ENCODE measurements around the gene ANO7. TPM values are rescaled to one million over a fixed set of nuclear protein-coding genes. Genes with fewer than 3 reads are reported as not detected.

Gene ANO7
- total and polyA plus RNA-seq, 2 of the 8 experiments (the other 6 are each of a cell fraction or from before 2014, with no cell fraction given): 3.2 to 6.9 TPM

- Histone ChIP-seq H4K8ac (ENCODE audit: extremely low read depth, insufficient read depth, low read length) (no peak overlapping the region), H2AK5ac (ENCODE audit: low read depth, low read length) (no peak overlapping the region), H3K9me3 (ENCODE audit: insufficient read depth in 2 of 2, low read depth in 1 of 2, low read length in 1 of 2) (no peaks in the 10 kb centered on the region), H3K23me2 (ENCODE audit: low read depth, low read length) (no peaks in the 10 kb centered on the region), H2BK5ac (ENCODE audit: low read depth, low read length) (no peak overlapping the region), H4K20me1 (replicated peaks in 1 of 2; ENCODE audit: control insufficient read depth in 1 of 2, insufficient read depth in 2 of 2, low read length in 2 of 2) (peaks cover 0 to 3% of the 10 kb centered on the region in 2 experiments), H2AFZ (ENCODE audit: low read length) (no peak overlapping the region), H3K4ac (replicated peaks; ENCODE audit: insufficient read length, low read depth, low read length) (no peak overlapping the region), H2BK20ac (ENCODE audit: low read length) (no peak overlapping the region), H3K27ac (ENCODE audit: low read depth, low read length) (no peak overlapping the region), H3K18ac (ENCODE audit: extremely low read depth, low read length) (no peak overlapping the region), H3K36me3 (ENCODE audit: control insufficient read depth in 2 of 4, insufficient read depth in 4 of 4, low read length in 3 of 4) (no peaks in the 10 kb centered on the region), H3K23ac (ENCODE audit: insufficient read length) (no peak overlapping the region), H3K4me2 (ENCODE audit: insufficient read depth in 1 of 2, low read depth in 2 of 2, low read length in 2 of 2) (no peak overlapping the region), H3K4me3 (ENCODE audit: extremely low read depth in 1 of 4, insufficient read depth in 2 of 4, low read depth in 3 of 4, low read length in 4 of 4) (no peak overlapping the region), H2BK12ac (ENCODE audit: low read depth, low read length) (no peak overlapping the region), H4K91ac (replicated peaks; ENCODE audit: insufficient read length, low read length) (no peak overlapping the region), H3K56ac (replicated peaks; ENCODE audit: insufficient read length, low read depth, low read length) (no peak overlapping the region), H3K9ac (replicated peaks in 1 of 4; ENCODE audit: extremely low read depth in 1 of 4, low read depth in 3 of 4, low read length in 3 of 4) (no peak overlapping the region), H2BK120ac (replicated peaks; ENCODE audit: low read depth, low read length) (no peak overlapping the region), H3K14ac (ENCODE audit: insufficient read length) (no peak overlapping the region), H2BK15ac (ENCODE audit: low read length) (no peak overlapping the region), H3K79me1 (ENCODE audit: low read depth, low read length) (no peaks in the 10 kb centered on the region), H4K5ac (ENCODE audit: insufficient read length, low read depth, low read length) (no peak overlapping the region), H3K27me3 (replicated peaks in 1 of 4; ENCODE audit: control insufficient read depth in 3 of 4, extremely low read depth in 1 of 4, insufficient read depth in 3 of 4, low read length in 3 of 4) (no peaks in the 10 kb centered on the region), H3K79me2 (ENCODE audit: control insufficient read depth in 1 of 2, insufficient read depth in 2 of 2, low read length in 2 of 2) (no peaks in the 10 kb centered on the region), H3K4me1 (replicated peaks in 1 of 4; ENCODE audit: control insufficient read depth in 3 of 4, insufficient read depth in 4 of 4, low read length in 3 of 4) (no peaks in the 10 kb centered on the region; a peak in 1 of 7 replicates)
- POLR2A ChIA-PET (ENCODE audit: partially characterized antibody): no interaction called here
- FAIRE-seq (no peak), DNase-seq (ENCODE audit: low read depth in 1 of 2, low spot score in 2 of 2) (no peak)
- CTCF ChIA-PET (ENCODE audit: partially characterized antibody): interaction anchor here (1.2 kb wide), 1 partner anchor 17 kb away, joined by 3 read pairs; no protein-coding TSS in a partner anchor
- 92% methylated on average over 10 of the region's 10 CpGs; no CpG with 5 or more reads in 1 of the 2 experiments for WGBS, 2 experiments (ENCODE audit: extremely low coverage in 1 of 2, insufficient coverage in 1 of 2, insufficient read length in 1 of 2, insufficient replicate concordance in 2 of 2, low coverage in 1 of 2, low lambda C conversion rate in 2 of 2, missing lambda C conversion rate in 1 of 2)
- TF ChIP-seq YY1 (IDR thresholded peaks at IDR 0.05; ENCODE audit: low read depth, low read length) (no peak), HDAC6 (IDR thresholded peaks at IDR 0.05; ENCODE audit: low read depth, low read length) (no peak), SIRT6 (IDR thresholded peaks at IDR 0.05; ENCODE audit: low read length) (no peak), E2F6 (IDR thresholded peaks at IDR 0.05) (no peak)
Observed at GRCh38 chr2:241204010-241204384, 15.5 kb downstream of the ANO7 start.
